ENCODE measurements around the gene IL17B.

GRCh38 chr5:149362541-149362940, 16.6 kb downstream of the IL17B start:
- TF ChIP-seq CTCF (IDR thresholded peaks at IDR 0.05), result no peak
- TF ChIP-seq POLR2A (IDR thresholded peaks at IDR 0.05), result no peak

All from esophagus squamous epithelium (tissue), 4 donors.